GM18508 (cell line): ENCODE data around the gene TEX14.
"Not testable (repeated sequence)": the region's sequence is repeated elsewhere in the genome, so short reads cannot be mapped to it uniquely, and the experiment has no call there.

Experiments
- ATAC-seq: cut with Tn5 transposase; IDR thresholded peaks from one replicate; pipeline ENCODE4 v1.9.1; 2021; ENCODE audit warnings: moderate number of reproducible peaks; ENCODE audit not compliant: insufficient read depth, unreplicated experiment

Gene TEX14

DNA sequence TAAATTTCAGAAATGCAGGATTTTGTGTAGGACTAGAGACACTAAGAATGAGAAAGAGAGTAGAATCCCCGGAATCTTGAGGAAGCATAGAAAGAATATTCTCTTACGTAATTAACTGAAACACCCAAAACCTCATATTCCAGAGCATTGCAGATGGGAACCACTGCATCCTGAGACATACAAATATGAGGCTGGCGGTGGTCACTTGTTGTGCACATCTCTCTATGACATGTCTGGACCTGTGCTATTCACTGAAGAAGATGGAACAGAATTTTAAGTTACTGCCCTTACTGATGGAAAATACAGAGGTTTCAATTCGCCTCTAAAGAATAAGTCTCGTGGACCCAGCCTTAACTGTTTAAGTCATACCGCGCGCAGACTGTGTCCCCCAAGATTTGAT, 1.4 kb upstream of the TEX14 start:
- no peak for ATAC-seq

DNA sequence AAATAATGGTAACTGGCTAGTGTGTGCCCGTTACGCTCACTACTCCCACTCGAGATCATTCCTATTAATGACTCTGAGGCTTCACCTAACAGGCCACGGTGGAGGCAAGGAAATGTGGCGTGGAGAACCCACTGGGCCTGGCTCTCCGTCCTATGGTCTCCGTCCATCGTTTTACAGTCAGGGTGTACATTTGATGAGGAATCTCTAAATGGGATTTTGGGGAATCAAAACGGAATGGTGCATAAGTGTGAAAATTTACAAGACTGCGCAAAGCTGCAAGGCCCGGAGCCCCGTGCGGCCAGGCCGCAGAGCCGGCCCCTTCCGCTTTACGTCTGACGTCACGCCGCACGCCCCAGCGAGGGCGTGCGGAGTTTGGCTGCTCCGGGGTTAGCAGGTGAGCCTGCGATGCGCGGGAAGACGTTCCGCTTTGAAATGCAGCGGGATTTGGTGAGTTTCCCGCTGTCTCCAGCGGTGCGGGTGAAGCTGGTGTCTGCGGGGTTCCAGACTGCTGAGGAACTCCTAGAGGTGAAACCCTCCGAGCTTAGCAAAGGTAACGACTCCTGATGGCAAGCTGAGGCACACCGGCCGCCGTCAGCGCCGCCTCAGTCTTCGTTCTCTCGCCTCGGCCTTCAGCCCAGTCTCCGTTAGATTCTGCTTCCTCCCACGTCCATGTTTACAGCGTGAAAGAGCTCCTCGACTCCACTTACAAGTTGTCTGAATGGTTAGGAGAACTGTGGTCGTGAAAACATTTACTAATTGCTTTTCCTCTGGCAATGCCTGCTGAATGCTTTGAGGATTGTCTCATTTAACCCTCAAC, 602 bp upstream of the TEX14 start, which contains the start of gene RAD51C:
Gene RAD51C (plus strand): TSS at position 364 of the 817 bp plus-strand sequence. CDS start 42 bp downstream, at position 406.
- no peak for ATAC-seq

DNA sequence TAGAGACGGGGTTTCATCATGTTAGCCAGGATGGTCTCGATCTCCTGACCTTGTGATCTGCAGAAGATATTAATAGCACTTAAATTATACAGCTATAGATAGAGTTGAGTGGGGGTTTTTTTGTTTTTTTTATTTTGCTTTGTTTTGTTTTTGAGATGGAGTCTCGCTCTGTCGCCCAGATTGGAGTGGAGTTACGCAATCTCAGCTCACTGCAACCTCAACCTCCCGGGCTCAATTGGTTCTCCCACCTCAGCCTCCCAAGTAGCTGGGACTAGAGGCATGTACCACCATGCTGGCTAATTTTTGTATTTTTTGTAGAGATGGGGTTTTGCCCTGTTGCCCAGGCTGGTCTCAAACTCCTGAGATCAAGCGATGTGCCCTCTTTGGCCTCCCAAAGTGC, 1.8 kb downstream of the TEX14 start:
- ATAC-seq, result not testable (repeated sequence)

DNA sequence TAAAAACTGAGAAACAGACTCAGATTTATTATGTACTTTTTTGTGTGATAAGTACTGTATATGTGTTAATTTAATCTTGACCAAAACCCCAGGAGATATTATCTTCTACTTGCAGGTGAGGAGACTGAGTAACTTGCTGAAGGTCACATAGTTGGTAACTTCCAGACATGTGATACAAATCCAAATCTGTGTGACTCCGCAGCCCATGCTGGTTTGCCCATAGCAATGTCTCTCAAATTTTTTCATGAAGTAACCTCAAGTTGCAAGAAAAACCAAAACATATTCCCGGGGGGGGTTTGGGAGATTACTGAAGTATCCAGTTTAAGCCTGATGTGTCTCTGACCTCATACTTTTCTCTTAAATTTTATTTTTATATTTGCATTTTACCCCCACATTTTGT, 3.3 kb downstream of the TEX14 start:
- ATAC-seq, result no peak

DNA sequence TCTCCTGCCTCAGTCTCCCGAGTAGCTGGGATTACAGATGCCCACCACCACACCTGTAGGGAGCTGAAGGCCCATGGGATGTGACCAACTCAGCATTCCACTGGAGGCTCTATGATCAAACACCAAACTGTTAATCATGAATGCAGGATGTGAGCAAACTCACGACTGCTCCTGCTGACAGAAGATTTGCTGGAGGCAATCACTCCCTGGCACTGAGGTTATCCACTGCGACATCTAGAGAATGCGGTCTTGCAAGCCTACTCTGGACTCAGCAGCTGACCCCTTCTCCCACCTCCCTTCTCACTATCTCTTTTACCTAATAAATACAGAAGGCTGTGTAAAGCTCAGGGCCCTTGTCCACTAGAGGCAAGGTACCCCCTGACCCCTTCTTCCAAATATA, 4.9 kb downstream of the TEX14 start:
- no peak for ATAC-seq

DNA sequence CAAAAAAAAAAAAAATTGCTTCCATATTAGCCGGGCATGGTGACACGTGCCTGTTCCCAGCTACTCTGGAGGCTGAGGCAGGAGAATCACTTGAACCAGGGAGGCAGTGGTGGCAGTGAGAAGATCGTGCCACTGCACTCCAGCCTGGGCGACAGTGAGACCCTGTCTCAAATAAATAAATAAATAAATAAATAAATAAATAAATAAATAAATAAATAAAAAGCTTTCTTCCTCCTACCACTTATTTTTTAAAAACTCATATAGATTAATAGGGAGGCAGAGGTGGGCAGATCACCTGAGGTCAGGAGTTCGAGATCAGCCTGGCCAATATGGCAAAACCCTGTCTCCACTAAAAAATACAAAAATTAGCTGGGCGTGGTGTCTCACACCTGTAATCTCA, 7.4 kb downstream of the TEX14 start:
- not testable (repeated sequence) for ATAC-seq

DNA sequence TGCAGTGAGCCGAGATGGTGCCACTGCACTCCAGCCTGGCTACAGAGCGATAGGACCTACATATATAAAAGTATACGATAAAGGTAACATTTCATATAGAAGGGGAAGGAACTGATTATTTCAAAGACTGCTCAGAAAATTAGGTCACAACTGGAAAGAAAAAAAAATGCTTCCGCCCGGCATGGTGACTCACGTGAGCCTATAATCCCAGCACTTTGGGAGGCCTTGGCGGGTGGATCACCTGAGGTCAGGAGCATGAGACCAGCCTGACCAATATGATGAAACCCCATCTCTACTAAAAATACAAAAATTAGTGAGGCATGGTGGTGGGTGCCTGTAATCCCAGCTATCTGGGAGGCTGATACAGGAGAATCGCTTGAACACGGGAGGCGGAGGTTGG, 7.8 kb downstream of the TEX14 start:
- no peak for ATAC-seq

DNA sequence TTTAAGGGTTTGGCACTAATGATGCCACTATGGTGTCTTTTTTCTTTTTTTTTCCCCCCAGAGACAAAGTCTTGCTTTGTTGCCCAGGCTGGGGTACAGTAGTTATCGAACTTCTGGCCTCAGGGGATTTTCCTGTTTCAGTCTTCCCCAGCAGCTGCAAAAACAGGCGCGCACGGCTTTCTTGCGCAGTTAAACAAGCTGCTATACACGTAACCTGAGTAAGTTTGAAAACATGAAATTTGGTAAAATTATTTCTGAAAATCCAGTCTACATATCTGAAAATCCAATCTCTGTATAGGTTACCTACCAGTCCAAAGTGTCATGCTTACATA, 11.8 kb downstream of the TEX14 start:
- no peak for ATAC-seq

DNA sequence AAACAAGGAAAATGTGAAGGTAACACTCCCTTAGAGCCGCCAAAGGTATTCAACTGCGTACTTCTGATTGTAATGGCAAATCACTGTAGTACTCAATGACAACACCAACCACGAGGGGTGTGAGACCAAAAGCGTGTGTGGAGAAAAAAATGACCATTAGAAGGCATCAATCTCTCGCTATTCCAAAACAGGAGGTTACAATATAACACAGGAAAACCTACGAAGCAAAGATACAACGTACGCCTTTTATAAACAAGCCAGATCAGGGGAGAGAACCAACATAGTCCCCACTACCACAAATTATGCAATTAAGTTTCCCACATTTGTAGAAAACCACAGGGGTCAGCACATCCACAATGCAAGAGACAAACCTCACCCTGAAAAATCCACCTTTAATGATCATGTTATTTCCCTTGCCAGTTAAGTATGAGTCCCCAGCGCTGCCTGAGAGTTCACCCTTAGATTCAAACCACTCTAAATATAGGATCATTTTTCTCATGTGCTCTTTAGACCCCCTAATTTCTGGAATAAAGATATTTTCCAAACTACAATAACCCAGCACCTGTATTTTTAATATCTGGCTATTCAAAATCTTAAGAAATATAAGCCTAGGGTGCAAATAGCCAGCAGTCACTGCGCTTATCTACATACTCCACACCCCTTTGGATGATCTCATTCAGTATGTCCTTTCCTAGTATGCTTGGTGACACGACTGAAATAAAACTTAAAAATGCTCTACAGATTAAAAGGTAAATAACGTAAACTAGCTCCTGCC, 12.4 kb downstream of the TEX14 start:
- no peak for ATAC-seq

DNA sequence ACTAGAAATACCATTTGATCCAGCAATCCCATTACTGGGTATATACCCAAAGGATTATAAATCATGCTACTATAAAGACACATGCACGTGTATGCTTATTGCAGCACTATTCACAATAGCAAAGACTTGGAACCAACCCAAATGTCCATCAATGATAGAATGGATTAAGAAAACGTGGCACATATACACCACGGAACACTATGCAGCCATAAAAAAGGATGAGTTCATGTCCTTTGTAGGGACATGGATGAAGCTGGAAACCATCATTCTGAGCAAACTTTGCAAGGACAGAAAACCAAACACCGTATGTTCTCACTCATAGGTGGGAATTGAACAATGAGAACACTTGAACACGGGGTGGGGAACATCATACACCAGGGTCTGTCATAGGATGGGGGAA, 13.6 kb downstream of the TEX14 start:
- ATAC-seq, result not testable (repeated sequence)

DNA sequence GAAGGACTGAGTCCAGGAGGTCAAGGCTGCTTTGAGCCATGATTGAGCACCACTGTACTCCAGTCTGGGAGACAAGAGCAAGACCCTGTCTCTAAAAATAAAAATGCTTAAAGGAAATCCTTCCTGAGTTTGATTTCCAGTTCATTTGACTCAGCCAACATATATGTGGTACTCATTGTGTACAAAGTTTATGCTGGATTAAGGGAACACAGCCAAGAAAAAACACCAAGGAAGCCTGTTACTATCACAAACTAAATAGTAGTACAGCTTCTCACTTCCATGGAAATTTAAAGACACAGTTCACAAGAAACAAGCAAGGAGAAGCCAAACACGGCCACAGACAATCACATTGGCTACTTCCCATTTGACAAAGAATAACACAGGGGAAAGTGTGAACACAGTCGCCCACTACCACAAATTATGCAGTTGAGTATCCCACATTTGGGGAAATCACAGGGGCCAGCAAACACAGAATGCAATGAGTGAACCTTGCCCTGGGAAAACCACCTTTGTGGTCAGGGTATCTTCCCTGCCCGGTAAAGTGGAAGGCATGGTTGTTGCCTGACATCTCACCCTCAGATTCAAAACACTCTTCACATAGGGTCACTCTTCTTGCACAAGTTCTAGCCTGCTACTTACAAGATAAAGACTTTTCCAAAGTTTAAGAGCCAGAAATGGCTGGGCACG, 14.5 kb downstream of the TEX14 start:
- ATAC-seq, result no peak

DNA sequence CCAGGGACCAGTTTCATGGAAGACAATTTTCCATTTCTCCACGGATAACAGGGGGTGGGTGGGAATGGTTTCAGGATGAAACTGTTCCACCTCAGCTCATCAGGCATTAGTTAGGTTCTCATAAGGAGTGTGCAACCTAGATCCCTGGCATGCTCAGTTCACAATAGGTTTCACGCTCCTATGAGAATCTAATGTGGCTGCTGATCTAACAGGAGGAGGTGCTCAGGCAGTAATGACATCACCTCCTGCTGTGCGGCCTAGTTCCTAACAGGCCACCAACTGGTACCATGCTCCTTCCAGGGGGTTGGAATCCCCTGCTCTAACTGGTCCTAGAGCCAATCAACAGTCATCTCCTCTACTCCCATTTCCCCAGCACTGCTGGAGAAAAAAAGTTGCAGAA, 19.9 kb downstream of the TEX14 start:
- ATAC-seq, result no peak

DNA sequence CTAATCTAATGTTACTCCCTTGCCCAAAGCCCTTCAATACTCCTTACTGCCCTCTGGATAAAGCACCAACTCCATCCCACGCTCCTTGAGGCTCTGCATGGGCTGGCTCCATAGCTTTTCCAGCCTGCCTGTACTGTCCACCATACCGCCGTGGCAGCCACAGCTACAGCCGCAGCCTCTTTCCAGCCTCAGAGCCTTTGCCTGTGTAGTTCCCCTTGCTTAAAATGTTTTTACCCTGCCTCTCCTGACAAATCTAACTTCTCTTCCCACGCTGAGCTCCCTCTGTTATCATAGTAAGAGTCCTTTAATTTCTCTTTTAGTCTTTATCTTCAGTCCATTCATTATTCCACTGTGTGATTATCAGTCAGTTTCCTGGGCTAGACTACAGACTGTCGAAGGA, 22.0 kb downstream of the TEX14 start:
- no peak for ATAC-seq

DNA sequence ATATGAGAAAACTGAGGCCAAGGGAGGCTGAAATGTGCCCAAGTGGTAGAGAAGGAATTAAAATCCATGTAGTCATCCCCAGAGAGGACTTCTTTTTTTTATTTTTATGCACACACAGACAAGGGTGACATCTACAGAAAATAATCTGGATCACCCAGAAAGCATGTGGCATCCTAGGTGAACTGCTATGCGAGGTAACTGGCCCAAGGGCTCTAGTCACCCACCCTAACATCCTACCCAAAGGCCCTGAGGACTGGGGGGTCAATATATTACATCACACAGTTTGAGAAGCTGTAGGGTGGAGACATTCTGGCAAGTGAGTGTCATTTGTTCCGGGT, 23.3 kb downstream of the TEX14 start:
- ATAC-seq, result no peak

DNA sequence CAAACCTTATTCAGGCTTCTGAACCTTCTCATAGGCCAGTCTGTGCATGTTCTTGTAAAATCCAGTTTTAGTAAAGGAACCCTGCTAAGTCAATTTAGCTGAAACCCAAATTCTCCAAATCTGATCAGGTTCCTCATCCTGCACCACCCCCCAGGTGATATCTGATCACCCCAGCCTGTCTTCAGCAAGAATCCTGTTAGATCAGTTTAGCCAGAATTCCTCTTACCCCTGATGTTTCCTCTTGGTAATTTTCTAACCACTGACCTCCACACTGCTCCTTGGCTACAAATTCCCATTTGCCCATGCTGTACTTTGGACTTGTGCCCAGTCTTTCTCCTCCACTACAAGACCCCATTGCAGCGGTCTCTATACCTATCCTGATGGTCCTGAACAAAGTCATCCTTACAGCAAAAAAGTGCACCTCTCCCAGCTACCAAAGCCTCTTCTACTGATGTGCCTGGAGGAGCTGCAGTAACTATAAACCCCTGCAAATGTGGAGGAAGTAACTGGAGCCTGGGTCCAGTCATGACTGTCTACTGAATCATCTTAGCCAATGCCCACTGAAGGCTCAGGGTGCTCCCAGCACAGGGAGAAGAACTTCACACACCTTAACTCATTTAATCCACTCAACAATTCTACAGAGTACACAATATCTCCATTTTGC, 23.8 kb downstream of the TEX14 start:
- ATAC-seq, result no peak

DNA sequence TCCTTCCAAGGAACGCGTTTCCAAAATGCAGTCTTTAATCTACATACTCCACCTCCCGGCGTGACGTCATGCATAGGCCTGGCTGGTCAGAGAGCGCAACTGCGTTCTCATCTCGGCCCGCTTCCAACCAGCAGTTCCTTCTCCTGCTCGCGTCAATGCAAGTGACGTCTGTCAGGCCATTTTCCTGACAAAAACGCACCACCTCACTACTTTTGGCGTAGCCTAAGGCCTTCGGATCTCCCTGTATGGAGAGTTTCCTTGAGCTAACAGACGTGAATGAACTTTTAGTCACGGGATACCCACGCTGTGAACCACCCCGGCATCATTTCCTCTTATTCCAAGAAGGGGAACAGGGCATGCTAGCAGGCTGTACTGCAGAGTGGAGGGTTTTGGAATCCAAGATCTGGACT, 25.0 kb downstream of the TEX14 start:
- no peak for ATAC-seq

DNA sequence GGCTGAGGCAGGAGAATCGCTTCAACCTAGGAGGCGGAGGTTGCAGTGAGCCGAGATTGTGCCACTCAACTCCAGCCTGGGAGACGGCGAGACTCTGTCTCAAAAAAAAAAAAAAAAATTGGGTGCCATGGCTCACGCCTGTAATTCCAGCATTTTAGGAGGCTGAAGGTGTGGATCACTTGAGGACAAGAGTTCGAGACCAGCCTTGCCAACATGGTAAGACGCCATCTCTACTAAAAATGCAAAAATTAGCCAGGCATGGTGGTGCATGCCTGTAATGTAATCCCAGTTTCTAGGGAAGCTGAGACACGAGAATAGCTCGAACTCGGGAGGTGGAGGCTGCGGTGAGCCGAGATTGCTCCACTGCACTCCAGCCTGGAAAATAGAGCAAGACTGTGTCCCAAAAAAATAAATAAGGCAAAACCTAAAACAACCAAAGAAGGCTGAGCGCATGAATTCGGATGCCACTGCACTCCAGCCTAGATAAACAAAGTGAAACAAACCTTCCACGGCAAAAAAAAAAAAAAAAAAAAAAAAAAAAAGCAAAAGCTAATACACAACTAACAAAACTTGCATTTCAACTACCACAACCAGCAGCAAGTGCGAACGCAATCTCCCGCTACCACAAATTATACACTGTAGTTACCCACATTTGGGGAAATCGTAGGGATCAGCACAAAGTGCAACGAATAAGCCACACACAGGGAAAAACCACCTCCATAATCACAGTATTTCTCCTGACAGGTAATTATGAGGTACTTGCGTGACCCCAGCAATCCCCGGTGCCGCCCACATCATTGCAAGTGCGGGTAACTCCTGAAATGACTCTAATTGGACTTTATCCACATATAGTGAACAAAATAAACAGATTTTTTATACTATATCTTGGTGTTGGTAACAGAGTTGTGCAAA, 25.6 kb downstream of the TEX14 start:
- ATAC-seq, result no peak

DNA sequence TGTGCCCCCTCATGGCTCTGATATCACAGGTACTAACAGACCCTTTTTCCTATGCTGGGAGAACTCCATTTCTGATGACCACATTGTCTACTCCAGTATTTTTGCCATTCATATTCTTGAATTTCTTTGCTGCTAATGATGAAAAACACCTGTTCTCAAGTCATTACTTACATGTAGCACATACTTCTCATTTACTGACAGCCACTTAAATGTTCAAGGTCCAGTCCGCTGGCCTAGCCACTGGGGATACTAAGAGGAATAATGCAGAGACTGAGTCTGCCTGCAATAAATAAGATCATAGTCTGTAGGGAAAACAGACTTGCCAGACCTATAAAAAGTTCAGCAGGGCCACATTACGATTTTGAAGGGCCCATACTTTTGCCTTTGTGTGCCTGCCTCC, 27.5 kb downstream of the TEX14 start:
- ATAC-seq, result no peak

DNA sequence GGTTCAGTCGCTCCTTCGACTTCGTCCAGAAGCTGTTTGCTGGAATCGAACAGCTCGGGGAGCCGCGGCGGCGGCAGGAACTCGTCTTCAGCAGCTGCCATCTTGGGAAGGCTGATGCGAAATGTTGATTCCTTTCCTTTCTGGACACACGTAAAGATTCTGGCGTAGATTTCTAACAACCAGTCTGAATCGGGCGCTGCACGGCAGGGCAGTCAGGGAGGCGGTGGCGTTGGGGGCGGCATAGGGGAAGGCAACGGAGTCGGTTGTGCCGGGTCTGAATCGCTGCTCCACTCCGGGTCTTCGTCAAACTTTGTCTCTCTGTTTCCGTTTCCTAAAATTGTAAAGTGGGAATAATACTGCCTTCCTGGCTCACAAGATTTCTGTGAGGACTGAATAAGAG, 30.3 kb downstream of the TEX14 start:
- ATAC-seq, result no peak

DNA sequence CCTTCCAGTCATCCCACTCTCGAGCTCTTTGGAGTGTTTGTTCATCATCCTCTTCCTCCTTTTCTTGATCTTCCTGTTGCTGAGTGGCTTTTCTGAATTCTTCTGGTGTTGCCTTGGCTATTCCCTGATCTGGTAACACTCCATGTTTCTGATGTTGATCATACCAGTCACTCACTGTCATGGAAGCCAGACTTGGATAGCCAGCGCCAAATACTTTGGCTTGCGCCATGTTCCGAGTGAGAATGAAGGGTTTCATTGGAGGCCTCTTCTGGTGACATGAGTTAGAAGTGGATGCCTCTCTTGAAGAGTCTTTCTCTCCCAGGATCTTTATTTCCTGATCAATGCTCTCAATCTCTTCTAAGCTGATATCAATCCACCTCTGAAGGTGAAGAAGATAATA, 31.2 kb downstream of the TEX14 start:
- ATAC-seq, result no peak
